HepG2 (cell line): ENCODE results near the gene AKT3.

Experiments
- GABPA ChIP-seq, 2 experiments: IDR thresholded peaks; 2 replicates each; pipeline ENCODE4 v1.6.1; 2011 to 2016; ENCODE audit warnings: low read depth in 2 of 2, low read length in 1 of 2, missing biosample characterization in 1 of 2, missing genetic modification characterization in 1 of 2
- ZKSCAN1 ChIP-seq: fragments of 150-350 bp; IDR thresholded peaks from 2 replicates; pipeline ENCODE4 v1.6.1; 2014; ENCODE audit warnings: low read length
- ZNF629 ChIP-seq: sonication (generic); formaldehyde crosslinking; conservative IDR thresholded peaks from 2 replicates; pipeline ENCODE4 v1.5.0; 2020; ENCODE audit warnings: missing genetic modification reagents

- TF ChIP-seq ZNF629 (CRISPR knock-in tag) = no peak
- TF ChIP-seq GABPA (IDR thresholded peaks at IDR 0.05; ENCODE audit: low read depth, low read length) = no peak
- no peak for TF ChIP-seq GABPA (CRISPR knock-in tag; IDR thresholded peaks at IDR 0.05; ENCODE audit: low read depth)
- no peak for TF ChIP-seq ZKSCAN1
Observed at GRCh38 chr1:243850452-243851256, 611 bp upstream of the AKT3 start.
